GM19193 (cell line): ENCODE measurements around the gene RNF114.

Experiments used
- POLR2A ChIP-seq: IDR thresholded peaks from 4 replicates; pipeline ENCODE4 v1.6.1; 2011; ENCODE audit not compliant: insufficient read depth, insufficient read length; ENCODE audit errors: extremely low read depth

Gene RNF114

GRCh38 chr20:49913399-49914047, 22.7 kb upstream of the RNF114 start:
- no peak for TF ChIP-seq POLR2A

- no peak for TF ChIP-seq POLR2A
Measured at GRCh38 chr20:49914310-49915117, 21.7 kb upstream of the RNF114 start.

- TF ChIP-seq POLR2A = no peak
Measured at GRCh38 chr20:49915118-49915379, 21.1 kb upstream of the RNF114 start.

GRCh38 chr20:49915380-49916145, 20.6 kb upstream of the RNF114 start, which contains the start of gene SPATA2:
SPATA2 (minus strand) TSS chr20:49915529; CDS start chr20:49908490, 7,039 bp downstream.
- peak; percentile 80 for TF ChIP-seq POLR2A

- no peak for TF ChIP-seq POLR2A
Measured at GRCh38 chr20:49916146-49917002, 19.8 kb upstream of the RNF114 start.

GRCh38 chr20:49918446-49918845, 17.8 kb upstream of the RNF114 start:
- no peak for TF ChIP-seq POLR2A

GRCh38 chr20:49919009-49919408, 17.2 kb upstream of the RNF114 start:
- no peak for TF ChIP-seq POLR2A

GRCh38 chr20:49919461-49919860, 16.7 kb upstream of the RNF114 start:
- no peak for TF ChIP-seq POLR2A

GRCh38 chr20:49924247-49924646, 11.9 kb upstream of the RNF114 start:
- TF ChIP-seq POLR2A = no peak

- TF ChIP-seq POLR2A = no peak
Measured at GRCh38 chr20:49925901-49926454, 10.2 kb upstream of the RNF114 start.

- TF ChIP-seq POLR2A = no peak
Measured at GRCh38 chr20:49928411-49929141, 7.6 kb upstream of the RNF114 start.

GRCh38 chr20:49929142-49929494, 7.1 kb upstream of the RNF114 start:
- no peak for TF ChIP-seq POLR2A

- no peak for TF ChIP-seq POLR2A
Measured at GRCh38 chr20:49935746-49936152, 448 bp upstream of the RNF114 start.
